C4-2B (cell line): ENCODE data around the gene PINK1.

Experiments used
- CTCF ChIP-seq: fragments of 450-650 bp; conservative IDR thresholded peaks from 2 replicates; pipeline ENCODE4 v1.5.1; 2017; ENCODE audit warnings: mild to moderate bottlenecking
- ZFX ChIP-seq: fragments of 450-650 bp; IDR thresholded peaks from 2 replicates; pipeline ENCODE4 v1.6.1; 2017

GRCh38 chr1:20611652-20612051, 21.6 kb upstream of the PINK1 start:
- TF ChIP-seq CTCF: no peak
- no peak for TF ChIP-seq ZFX
